ENCODE results near the gene FOXF2. TPM values are rescaled to one million over a fixed set of nuclear protein-coding genes. Genes with fewer than 3 reads are reported as not detected.

Gene FOXF2
- total RNA-seq, 2 donors from 2014 or later, result 0.11 TPM; not detected in 1

- H3K36me3 Mint-ChIP-seq (ENCODE audit: low read depth), result no peaks in the 10 kb centered on the region
- peak overlapping the region; percentile 48 for H3K4me3 Mint-ChIP-seq
- peaks cover 93% of the 10 kb centered on the region for H3K27me3 Mint-ChIP-seq (ENCODE audit: insufficient read depth)
- no peaks in the 10 kb centered on the region for H3K36me3 ChIP-seq (ENCODE audit: control insufficient read depth, insufficient read depth, low read length)
- H3K27ac Mint-ChIP-seq, result no peak overlapping the region
- no peak overlapping the region for H3K27ac ChIP-seq (ENCODE audit: low read depth, low read length)
- DNase-seq, result peak; percentile 83
- H3K9ac ChIP-seq (ENCODE audit: extremely low read depth, low read length, poor library complexity, severe bottlenecking), result no peak overlapping the region
- peaks cover 9% of the 10 kb centered on the region for H3K4me1 ChIP-seq (ENCODE audit: control insufficient read depth, insufficient read depth, low read length)
- H3K9me3 ChIP-seq (ENCODE audit: control insufficient read depth, low read length), result no peaks in the 10 kb centered on the region
- H3K4me1 Mint-ChIP-seq, result peaks cover 14% of the 10 kb centered on the region
- no peak overlapping the region for H3K4me3 ChIP-seq (ENCODE audit: low read length)
- TF ChIP-seq CTCF (conservative IDR thresholded peaks at IDR 0.05), result no peak
- WGBS, 2 experiments (ENCODE audit: insufficient coverage in 1 of 2, insufficient read length in 1 of 2), result 0 to 1% methylated on average over 40 to 106 of the region's 106 CpGs
- peaks cover 94% of the 10 kb centered on the region for H3K27me3 ChIP-seq (ENCODE audit: control insufficient read depth, insufficient read depth, low read length, poor library complexity, severe bottlenecking)
- H3K9me3 Mint-ChIP-seq, result no peaks in the 10 kb centered on the region
Observed at GRCh38 chr6:1390133-1390945, 963 bp downstream of the FOXF2 start.

- H3K9ac ChIP-seq (ENCODE audit: extremely low read depth, low read length, poor library complexity, severe bottlenecking), result no peak overlapping the region
- no peak for TF ChIP-seq CTCF (conservative IDR thresholded peaks at IDR 0.05)
- H3K27ac ChIP-seq (ENCODE audit: low read depth, low read length), result no peak overlapping the region
- H3K9me3 ChIP-seq (ENCODE audit: control insufficient read depth, low read length), result no peaks in the 10 kb centered on the region
- peaks cover 13% of the 10 kb centered on the region for H3K4me1 Mint-ChIP-seq
- H3K36me3 Mint-ChIP-seq (ENCODE audit: low read depth), result no peaks in the 10 kb centered on the region
- no peak overlapping the region for H3K4me3 Mint-ChIP-seq
- no peak overlapping the region for H3K27ac Mint-ChIP-seq
- no peaks in the 10 kb centered on the region for H3K36me3 ChIP-seq (ENCODE audit: control insufficient read depth, insufficient read depth, low read length)
- DNase-seq, result peak; percentile 82
- H3K4me1 ChIP-seq (ENCODE audit: control insufficient read depth, insufficient read depth, low read length), result peaks cover 9% of the 10 kb centered on the region
- WGBS, 2 experiments (ENCODE audit: insufficient coverage in 1 of 2, insufficient read length in 1 of 2), result 10 to 16% methylated on average over 8 to 29 of the region's 30 CpGs
- H3K27me3 Mint-ChIP-seq (ENCODE audit: insufficient read depth), result peaks cover 93% of the 10 kb centered on the region
- H3K27me3 ChIP-seq (ENCODE audit: control insufficient read depth, insufficient read depth, low read length, poor library complexity, severe bottlenecking), result peaks cover 94% of the 10 kb centered on the region
- no peaks in the 10 kb centered on the region for H3K9me3 Mint-ChIP-seq
- H3K4me3 ChIP-seq (ENCODE audit: low read length), result no peak overlapping the region
Observed at GRCh38 chr6:1390946-1391799, 1.8 kb downstream of the FOXF2 start.

GRCh38 chr6:1391800-1392309, 2.5 kb downstream of the FOXF2 start:
- peak; percentile 42 for DNase-seq
- no peak overlapping the region for H3K4me3 ChIP-seq (ENCODE audit: low read length)
- H3K4me1 Mint-ChIP-seq, result peaks cover 14% of the 10 kb centered on the region
- H3K9me3 Mint-ChIP-seq, result no peaks in the 10 kb centered on the region
- H3K27ac Mint-ChIP-seq, result no peak overlapping the region
- H3K36me3 Mint-ChIP-seq (ENCODE audit: low read depth), result no peaks in the 10 kb centered on the region
- H3K9ac ChIP-seq (ENCODE audit: extremely low read depth, low read length, poor library complexity, severe bottlenecking), result no peak overlapping the region
- no peaks in the 10 kb centered on the region for H3K9me3 ChIP-seq (ENCODE audit: control insufficient read depth, low read length)
- peaks cover 94% of the 10 kb centered on the region for H3K27me3 ChIP-seq (ENCODE audit: control insufficient read depth, insufficient read depth, low read length, poor library complexity, severe bottlenecking)
- no peaks in the 10 kb centered on the region for H3K36me3 ChIP-seq (ENCODE audit: control insufficient read depth, insufficient read depth, low read length)
- WGBS, 2 experiments (ENCODE audit: insufficient coverage in 1 of 2, insufficient read length in 1 of 2), result 10 to 33% methylated on average over 6 to 11 of the region's 11 CpGs
- no peak overlapping the region for H3K27ac ChIP-seq (ENCODE audit: low read depth, low read length)
- H3K27me3 Mint-ChIP-seq (ENCODE audit: insufficient read depth), result peaks cover 93% of the 10 kb centered on the region
- H3K4me1 ChIP-seq (ENCODE audit: control insufficient read depth, insufficient read depth, low read length), result peaks cover 9% of the 10 kb centered on the region
- no peak for TF ChIP-seq CTCF (conservative IDR thresholded peaks at IDR 0.05)
- no peak overlapping the region for H3K4me3 Mint-ChIP-seq
